AG09319 (cell line): ENCODE results near the gene SLC23A1.

Experiments used
- DNase-seq: peaks from one replicate; pipeline ENCODE4 v3.0.0-alpha.2; 2010; ENCODE audit warnings: low read depth; ENCODE audit errors: extremely low read depth
- CTCF ChIP-seq: IDR thresholded peaks from 2 replicates; pipeline ENCODE4 v1.5.1; 2011; ENCODE audit warnings: low read depth, mild to moderate bottlenecking, inconsistent platforms, low read length, moderate library complexity

Gene SLC23A1

GRCh38 chr5:139397921-139398320, 14.8 kb upstream of the SLC23A1 start:
- no peak for TF ChIP-seq CTCF
- DNase-seq = no peak

- no peak for DNase-seq
- no peak for TF ChIP-seq CTCF
Measured at GRCh38 chr5:139396691-139397090, 13.6 kb upstream of the SLC23A1 start.

GRCh38 chr5:139395844-139396640, 12.9 kb upstream of the SLC23A1 start:
- DNase-seq = no peak
- no peak; the same call in 1 of the 2 replicates for TF ChIP-seq CTCF

GRCh38 chr5:139394654-139395566, 11.8 kb upstream of the SLC23A1 start, which contains the start of gene PROB1:
TSS of gene PROB1 (minus strand) at chr5:139395104. CDS start at chr5:139395081, 23 bp downstream.
- TF ChIP-seq CTCF = no peak
- DNase-seq = no peak

- peak; percentile 43 for TF ChIP-seq CTCF
- DNase-seq = no peak
Measured at GRCh38 chr5:139394123-139394653, 11.1 kb upstream of the SLC23A1 start.

- TF ChIP-seq CTCF = no peak
- DNase-seq = no peak
Measured at GRCh38 chr5:139393497-139394122, 10.5 kb upstream of the SLC23A1 start.
